Measurements from ENCODE around the gene TOMT.

DNA sequence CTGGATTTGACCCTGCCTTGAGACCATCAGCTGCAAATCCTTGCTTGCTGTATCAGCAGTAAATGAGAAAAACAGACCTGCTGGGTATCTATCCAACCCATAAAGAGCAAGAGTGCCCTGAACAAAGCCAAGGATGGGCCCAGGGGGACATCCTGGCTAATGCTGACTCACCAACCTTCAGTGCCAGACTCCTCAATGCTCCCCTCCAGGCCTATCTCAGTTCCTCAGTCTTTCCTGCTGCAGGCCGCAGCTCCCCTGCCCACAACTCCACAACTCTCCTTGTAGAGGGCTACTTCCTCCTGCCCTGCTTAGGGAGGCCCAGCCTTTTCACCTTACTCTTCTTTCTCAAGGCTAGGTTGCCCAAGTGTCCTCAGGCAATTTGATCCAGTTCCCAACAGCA lies 5.3 kb upstream of the TOMT start:
- TF ChIP-seq POLR2AphosphoS5 (IDR thresholded peaks at IDR 0.05; ENCODE audit: low read depth, low read length) (no peak), TAF1 (IDR thresholded peaks at IDR 0.05; ENCODE audit: borderline replicate concordance, insufficient read depth, low read length) (no peak), SIN3A (IDR thresholded peaks at IDR 0.05; ENCODE audit: borderline replicate concordance, insufficient read depth, low read length) (no peak), FOXP2 (optimal IDR thresholded peaks at IDR 0.05; ENCODE audit: borderline replicate concordance, extremely low read depth, extremely low read length, insufficient read depth) (no peak)
- TF ChIP-seq, protein P1, sequence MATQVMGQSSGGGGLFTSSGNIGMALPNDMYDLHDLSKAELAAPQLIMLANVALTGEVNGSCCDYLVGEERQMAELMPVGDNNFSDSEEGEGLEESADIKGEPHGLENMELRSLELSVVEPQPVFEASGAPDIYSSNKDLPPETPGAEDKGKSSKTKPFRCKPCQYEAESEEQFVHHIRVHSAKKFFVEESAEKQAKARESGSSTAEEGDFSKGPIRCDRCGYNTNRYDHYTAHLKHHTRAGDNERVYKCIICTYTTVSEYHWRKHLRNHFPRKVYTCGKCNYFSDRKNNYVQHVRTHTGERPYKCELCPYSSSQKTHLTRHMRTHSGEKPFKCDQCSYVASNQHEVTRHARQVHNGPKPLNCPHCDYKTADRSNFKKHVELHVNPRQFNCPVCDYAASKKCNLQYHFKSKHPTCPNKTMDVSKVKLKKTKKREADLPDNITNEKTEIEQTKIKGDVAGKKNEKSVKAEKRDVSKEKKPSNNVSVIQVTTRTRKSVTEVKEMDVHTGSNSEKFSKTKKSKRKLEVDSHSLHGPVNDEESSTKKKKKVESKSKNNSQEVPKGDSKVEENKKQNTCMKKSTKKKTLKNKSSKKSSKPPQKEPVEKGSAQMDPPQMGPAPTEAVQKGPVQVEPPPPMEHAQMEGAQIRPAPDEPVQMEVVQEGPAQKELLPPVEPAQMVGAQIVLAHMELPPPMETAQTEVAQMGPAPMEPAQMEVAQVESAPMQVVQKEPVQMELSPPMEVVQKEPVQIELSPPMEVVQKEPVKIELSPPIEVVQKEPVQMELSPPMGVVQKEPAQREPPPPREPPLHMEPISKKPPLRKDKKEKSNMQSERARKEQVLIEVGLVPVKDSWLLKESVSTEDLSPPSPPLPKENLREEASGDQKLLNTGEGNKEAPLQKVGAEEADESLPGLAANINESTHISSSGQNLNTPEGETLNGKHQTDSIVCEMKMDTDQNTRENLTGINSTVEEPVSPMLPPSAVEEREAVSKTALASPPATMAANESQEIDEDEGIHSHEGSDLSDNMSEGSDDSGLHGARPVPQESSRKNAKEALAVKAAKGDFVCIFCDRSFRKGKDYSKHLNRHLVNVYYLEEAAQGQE (IDR thresholded peaks at IDR 0.05; ENCODE audit: insufficient read depth in 1 of 2, low read depth in 2 of 2, low read length in 2 of 2): no peak
